ENCODE measurements around the gene GP2.

GRCh38 chr16:20307240-20307671, 20.1 kb downstream of the GP2 start:
- no peak for TF ChIP-seq POLR2A (IDR thresholded peaks at IDR 0.05)
- no peak for TF ChIP-seq CTCF (IDR thresholded peaks at IDR 0.05)

Measured in lower leg skin (tissue), 3 donors.